Glutamatergic neuron (in vitro differentiated cells): ENCODE data around the gene WDFY4. TPM values are rescaled to one million over a fixed set of nuclear protein-coding genes. Genes with fewer than 3 reads are reported as not detected.

Experiments used
- DNase-seq: peaks from one replicate; pipeline ENCODE4 v3.0.0; 2022
- H3K27ac Mint-ChIP-seq: one replicate; pipeline ENCODE4 v1.8.0; 2020; ENCODE audit warnings: mild to moderate bottlenecking, mixed read lengths, inconsistent platforms; ENCODE audit not compliant: unreplicated experiment
- H3K27me3 Mint-ChIP-seq: one replicate; pipeline ENCODE4 v1.8.0; 2020; ENCODE audit warnings: mild to moderate bottlenecking, moderate library complexity, mixed read lengths, inconsistent platforms; ENCODE audit not compliant: unreplicated experiment
- H3K36me3 Mint-ChIP-seq: one replicate; pipeline ENCODE4 v1.8.0; 2020; ENCODE audit warnings: mild to moderate bottlenecking, mixed read lengths, inconsistent platforms; ENCODE audit not compliant: unreplicated experiment
- H3K4me1 Mint-ChIP-seq: one replicate; pipeline ENCODE4 v1.8.0; 2020; ENCODE audit warnings: mild to moderate bottlenecking, low read depth, mixed read lengths, inconsistent platforms; ENCODE audit not compliant: unreplicated experiment
- H3K4me3 Mint-ChIP-seq: one replicate; pipeline ENCODE4 v1.8.0; 2020; ENCODE audit warnings: mild to moderate bottlenecking, mixed read lengths, inconsistent platforms; ENCODE audit not compliant: unreplicated experiment
- H3K9me3 Mint-ChIP-seq: one replicate; pipeline ENCODE4 v1.8.0; 2020; ENCODE audit warnings: mild to moderate bottlenecking, moderate library complexity, mixed read lengths, inconsistent platforms; ENCODE audit not compliant: unreplicated experiment
- total RNA-seq: library from RNA; stranded (reverse); fragmentation: NEBNext Ultra II Directional; extraction: Animal tissue kit (Norgen Biotek cat#: 25700); gene quantifications from one replicate; pipeline ENCODE4 v1.2.1, GENCODE V29; 2021; ENCODE audit not compliant: unreplicated experiment
- TF ChIP-seq, protein P1 (sequence below): fragments of 200-600 bp; sonication (generic); IDR thresholded peaks from one replicate; pipeline ENCODE4 v1.5.0; 2021; ENCODE audit not compliant: partially characterized antibody, unreplicated experiment

WDFY4 gene
- total RNA-seq, 1 donor from 2014 or later = not detected

DNA sequence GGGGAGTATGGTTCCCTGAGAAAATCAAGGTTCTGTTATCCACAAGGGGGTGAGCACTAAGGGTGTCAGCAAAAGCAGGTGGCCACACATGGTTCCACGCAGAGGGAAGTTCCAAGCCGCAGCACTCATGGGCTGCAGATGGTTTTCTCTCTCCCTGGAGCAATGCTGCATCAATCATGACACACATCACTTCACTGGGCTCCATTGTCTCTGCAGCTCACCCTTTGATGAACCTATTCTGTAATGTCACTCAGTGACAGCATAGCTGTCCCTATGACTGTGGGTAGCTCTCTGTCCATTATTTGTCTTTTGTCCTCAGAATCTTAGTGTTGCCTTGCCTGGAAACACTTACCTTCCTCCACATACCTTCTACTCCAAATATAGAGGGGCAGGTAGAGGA lies 220.2 kb downstream of the WDFY4 start:
- TF ChIP-seq, protein P1, sequence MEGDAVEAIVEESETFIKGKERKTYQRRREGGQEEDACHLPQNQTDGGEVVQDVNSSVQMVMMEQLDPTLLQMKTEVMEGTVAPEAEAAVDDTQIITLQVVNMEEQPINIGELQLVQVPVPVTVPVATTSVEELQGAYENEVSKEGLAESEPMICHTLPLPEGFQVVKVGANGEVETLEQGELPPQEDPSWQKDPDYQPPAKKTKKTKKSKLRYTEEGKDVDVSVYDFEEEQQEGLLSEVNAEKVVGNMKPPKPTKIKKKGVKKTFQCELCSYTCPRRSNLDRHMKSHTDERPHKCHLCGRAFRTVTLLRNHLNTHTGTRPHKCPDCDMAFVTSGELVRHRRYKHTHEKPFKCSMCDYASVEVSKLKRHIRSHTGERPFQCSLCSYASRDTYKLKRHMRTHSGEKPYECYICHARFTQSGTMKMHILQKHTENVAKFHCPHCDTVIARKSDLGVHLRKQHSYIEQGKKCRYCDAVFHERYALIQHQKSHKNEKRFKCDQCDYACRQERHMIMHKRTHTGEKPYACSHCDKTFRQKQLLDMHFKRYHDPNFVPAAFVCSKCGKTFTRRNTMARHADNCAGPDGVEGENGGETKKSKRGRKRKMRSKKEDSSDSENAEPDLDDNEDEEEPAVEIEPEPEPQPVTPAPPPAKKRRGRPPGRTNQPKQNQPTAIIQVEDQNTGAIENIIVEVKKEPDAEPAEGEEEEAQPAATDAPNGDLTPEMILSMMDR = no peak
- no peaks in the 10 kb centered on the region for H3K36me3 Mint-ChIP-seq
- no peaks in the 10 kb centered on the region for H3K9me3 Mint-ChIP-seq
- H3K27ac Mint-ChIP-seq = no peak overlapping the region
- no peak overlapping the region for H3K4me3 Mint-ChIP-seq
- peaks cover 8% of the 10 kb centered on the region for H3K27me3 Mint-ChIP-seq
- DNase-seq = no peak
- no peaks in the 10 kb centered on the region for H3K4me1 Mint-ChIP-seq

DNA sequence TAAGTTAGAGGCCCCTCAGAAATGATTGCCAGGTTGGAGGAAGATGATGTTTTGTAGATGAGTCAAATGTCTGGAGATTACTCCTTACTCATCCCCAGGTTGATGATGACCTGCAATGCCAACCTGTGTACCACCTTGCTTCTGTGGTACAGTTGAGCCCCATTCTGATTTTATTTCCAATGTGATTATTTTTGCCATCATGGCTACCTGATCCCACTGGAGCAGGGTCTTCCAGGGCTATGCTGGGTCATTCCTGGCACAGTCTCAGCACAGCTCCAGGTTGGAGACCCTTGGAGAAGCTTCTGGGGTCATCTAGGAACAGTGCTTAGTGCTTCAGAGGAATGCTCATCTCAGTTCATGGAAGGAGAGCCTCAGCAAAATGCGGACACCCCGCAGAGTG lies 220.6 kb downstream of the WDFY4 start:
- Mint-ChIP-seq H3K27me3 (peaks cover 8% of the 10 kb centered on the region), H3K4me3 (no peak overlapping the region)
- TF ChIP-seq, protein P1 = no peak

DNA sequence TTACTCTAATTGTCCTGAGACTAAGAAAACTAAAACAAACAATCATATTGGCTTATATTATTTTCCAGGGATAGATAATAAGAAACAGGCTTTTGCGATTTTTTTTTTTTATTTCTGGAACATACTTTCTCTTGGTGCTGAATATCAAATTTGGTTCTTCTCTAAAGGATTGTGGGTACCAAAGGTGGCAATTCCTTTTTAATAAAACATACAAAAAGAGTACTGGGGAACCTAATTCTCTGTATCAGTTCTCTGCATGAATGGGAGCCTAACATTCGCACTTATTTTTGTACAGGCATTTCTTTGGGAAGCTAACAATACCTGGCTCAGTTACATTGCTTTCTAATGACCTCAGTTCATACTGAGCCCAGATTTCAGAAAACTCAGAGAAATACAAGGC lies 222.2 kb downstream of the WDFY4 start:
- DNase-seq = no peak
- H3K4me1 Mint-ChIP-seq = no peaks in the 10 kb centered on the region
- no peaks in the 10 kb centered on the region for H3K36me3 Mint-ChIP-seq
- TF ChIP-seq, protein P1 = no peak
- no peak overlapping the region for H3K4me3 Mint-ChIP-seq
- H3K27me3 Mint-ChIP-seq = peaks cover 8% of the 10 kb centered on the region
- H3K27ac Mint-ChIP-seq = no peak overlapping the region
- no peaks in the 10 kb centered on the region for H3K9me3 Mint-ChIP-seq

More for the DNA sequence above, 220.6 kb downstream of the WDFY4 start:
- H3K4me1 Mint-ChIP-seq = no peaks in the 10 kb centered on the region
- DNase-seq = no peak
- no peaks in the 10 kb centered on the region for H3K9me3 Mint-ChIP-seq
- H3K27ac Mint-ChIP-seq = no peak overlapping the region
- no peaks in the 10 kb centered on the region for H3K36me3 Mint-ChIP-seq

DNA sequence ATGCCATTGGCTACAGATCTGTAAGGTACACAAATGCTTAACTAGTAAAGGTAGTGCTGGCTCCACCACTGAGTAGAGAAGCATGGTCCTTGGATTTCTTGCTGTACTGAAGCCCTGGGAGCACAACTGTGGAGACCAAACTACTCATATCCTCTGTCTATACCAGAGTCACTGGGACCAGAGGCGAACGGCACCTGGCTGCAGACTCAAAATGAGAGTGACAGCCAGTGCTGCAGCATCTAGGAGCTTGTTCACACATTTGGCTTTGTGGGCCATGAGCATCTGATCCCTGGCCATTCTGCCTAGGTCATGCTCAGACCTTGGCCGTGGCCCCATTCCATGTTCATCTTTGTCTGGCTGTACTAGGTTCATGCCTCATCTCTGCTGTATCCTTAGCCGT lies 223.1 kb downstream of the WDFY4 start:
- H3K9me3 Mint-ChIP-seq = no peaks in the 10 kb centered on the region

DNA sequence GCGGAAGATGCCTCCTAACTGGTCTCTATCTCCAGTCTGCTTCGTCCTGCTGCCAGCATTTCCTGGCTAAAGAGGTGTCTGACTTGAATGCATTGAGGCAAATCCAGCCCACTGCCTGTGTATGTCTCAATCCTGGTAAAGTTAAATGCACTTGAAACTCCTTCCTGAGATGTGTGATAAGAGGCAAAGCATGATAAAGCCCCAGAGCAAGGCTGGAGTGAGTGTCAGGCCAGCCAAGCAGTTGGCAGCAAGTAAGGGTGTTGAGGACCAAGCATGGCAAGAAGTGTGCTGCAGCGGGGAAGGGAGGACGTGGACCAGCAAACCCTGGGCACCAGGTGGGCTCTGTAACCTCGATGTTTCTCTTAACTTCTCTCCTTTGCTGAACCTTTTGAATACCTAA lies 225.9 kb downstream of the WDFY4 start:
- H3K9me3 Mint-ChIP-seq = no peaks in the 10 kb centered on the region
- TF ChIP-seq, protein P1 = no peak
- no peak for DNase-seq
- H3K4me3 Mint-ChIP-seq = no peak overlapping the region
- no peaks in the 10 kb centered on the region for H3K36me3 Mint-ChIP-seq
- H3K27ac Mint-ChIP-seq = no peak overlapping the region
- H3K4me1 Mint-ChIP-seq = no peaks in the 10 kb centered on the region
- peaks cover 4% of the 10 kb centered on the region for H3K27me3 Mint-ChIP-seq

More for the DNA sequence above, 223.1 kb downstream of the WDFY4 start:
- Mint-ChIP-seq H3K36me3 (no peaks in the 10 kb centered on the region), H3K27ac (no peak overlapping the region), H3K4me3 (no peak overlapping the region), H3K4me1 (no peaks in the 10 kb centered on the region), H3K27me3 (peaks cover 6% of the 10 kb centered on the region)
- TF ChIP-seq, protein P1 = no peak
- DNase-seq = no peak
